ENCODE data around the gene SSH3. TPM values are rescaled to one million over a fixed set of nuclear protein-coding genes. Genes with fewer than 3 reads are reported as not detected.

Gene SSH3
- total RNA-seq, 1 experiment from 2014 or later: 73.0 TPM

- peak overlapping the region; percentile 45 for H3K27ac Mint-ChIP-seq (ENCODE audit: unreplicated experiment)
- TF ChIP-seq CTCF (IDR thresholded peaks at IDR 0.05; ENCODE audit: unreplicated experiment): no peak
- no peaks in the 10 kb centered on the region for H3K27me3 Mint-ChIP-seq (ENCODE audit: unreplicated experiment)
- H3K4me3 Mint-ChIP-seq (ENCODE audit: low read depth, unreplicated experiment): no peak overlapping the region
- BruUV-seq (replicated peaks): no TSS peak
- intact Hi-C loops (cut with micrococcal nuclease; ENCODE audit: unreplicated experiment): loop anchor here (5.0 kb wide), 1 partner anchor 34 kb away; no protein-coding TSS in a partner anchor
- no peaks in the 10 kb centered on the region for H3K9me3 Mint-ChIP-seq (ENCODE audit: low read depth, unreplicated experiment)
- CTCF ChIA-PET: interaction anchor here (0.6 kb wide), 2 partner anchors 9 to 42 kb away, joined by 4 to 6 read pairs; no protein-coding TSS in a partner anchor
- peaks cover 35% of the 10 kb centered on the region for H3K36me3 Mint-ChIP-seq (ENCODE audit: insufficient read depth, unreplicated experiment)
- DNase-seq: no peak
- H3K4me1 Mint-ChIP-seq (ENCODE audit: low read depth, unreplicated experiment): peaks cover 55% of the 10 kb centered on the region
Measured at GRCh38 chr11:67347964-67348749, 44.8 kb downstream of the SSH3 start.

GRCh38 chr11:67349036-67349435 lies 45.7 kb downstream of the SSH3 start:
- CTCF ChIA-PET: interaction anchor here (0.6 kb wide), 2 partner anchors 10 to 41 kb away, joined by 4 to 6 read pairs; no protein-coding TSS in a partner anchor
- no peaks in the 10 kb centered on the region for H3K9me3 Mint-ChIP-seq (ENCODE audit: low read depth, unreplicated experiment)
- peaks cover 44% of the 10 kb centered on the region for H3K36me3 Mint-ChIP-seq (ENCODE audit: insufficient read depth, unreplicated experiment)
- H3K4me1 Mint-ChIP-seq (ENCODE audit: low read depth, unreplicated experiment): peaks cover 57% of the 10 kb centered on the region
- no peak overlapping the region for H3K4me3 Mint-ChIP-seq (ENCODE audit: low read depth, unreplicated experiment)
- DNase-seq: no peak
- no peaks in the 10 kb centered on the region for H3K27me3 Mint-ChIP-seq (ENCODE audit: unreplicated experiment)
- intact Hi-C loops (cut with micrococcal nuclease; ENCODE audit: unreplicated experiment): loop anchor here (5.0 kb wide), 1 partner anchor 33 kb away; no protein-coding TSS in a partner anchor
- H3K27ac Mint-ChIP-seq (ENCODE audit: unreplicated experiment): peak overlapping the region; percentile 45
- no peak for TF ChIP-seq CTCF (IDR thresholded peaks at IDR 0.05; ENCODE audit: unreplicated experiment)
- BruUV-seq (replicated peaks): no TSS peak

GRCh38 chr11:67349457-67349856 lies 46.1 kb downstream of the SSH3 start:
- H3K27ac Mint-ChIP-seq (ENCODE audit: unreplicated experiment): peak overlapping the region; percentile 45
- H3K4me1 Mint-ChIP-seq (ENCODE audit: low read depth, unreplicated experiment): peaks cover 58% of the 10 kb centered on the region
- H3K36me3 Mint-ChIP-seq (ENCODE audit: insufficient read depth, unreplicated experiment): peaks cover 45% of the 10 kb centered on the region
- H3K9me3 Mint-ChIP-seq (ENCODE audit: low read depth, unreplicated experiment): no peaks in the 10 kb centered on the region
- H3K27me3 Mint-ChIP-seq (ENCODE audit: unreplicated experiment): no peaks in the 10 kb centered on the region
- intact Hi-C loops (cut with micrococcal nuclease; ENCODE audit: unreplicated experiment): loop anchor here (5.0 kb wide), 1 partner anchor 33 kb away; no protein-coding TSS in a partner anchor
- TF ChIP-seq CTCF (IDR thresholded peaks at IDR 0.05; ENCODE audit: unreplicated experiment): no peak
- no peak for DNase-seq
- CTCF ChIA-PET: no interaction called here
- BruUV-seq (replicated peaks): no TSS peak
- H3K4me3 Mint-ChIP-seq (ENCODE audit: low read depth, unreplicated experiment): no peak overlapping the region

- Mint-ChIP-seq H3K27ac (ENCODE audit: unreplicated experiment) (peak overlapping the region; percentile 45), H3K4me1 (ENCODE audit: low read depth, unreplicated experiment) (peaks cover 58% of the 10 kb centered on the region), H3K9me3 (ENCODE audit: low read depth, unreplicated experiment) (no peaks in the 10 kb centered on the region), H3K27me3 (ENCODE audit: unreplicated experiment) (no peaks in the 10 kb centered on the region), H3K36me3 (ENCODE audit: insufficient read depth, unreplicated experiment) (peaks cover 47% of the 10 kb centered on the region), H3K4me3 (ENCODE audit: low read depth, unreplicated experiment) (no peak overlapping the region)
- intact Hi-C loops (cut with micrococcal nuclease; ENCODE audit: unreplicated experiment): loop anchor here (5.0 to 10.0 kb wide), 3 partner anchors 32 to 155 kb away; partner anchors contain the start of genes CDK2AP2, PITPNM1 and RAD9A
- no peak for TF ChIP-seq CTCF (IDR thresholded peaks at IDR 0.05; ENCODE audit: unreplicated experiment)
- DNase-seq: no peak
- CTCF ChIA-PET: interaction anchor here (0.6 kb wide), 1 partner anchor 796 kb away, joined by 8 read pairs; no protein-coding TSS in a partner anchor
- BruUV-seq (replicated peaks): no TSS peak
Measured at GRCh38 chr11:67349928-67350465, 46.7 kb downstream of the SSH3 start.
